SK-N-SH treated with all-trans-retinoic acid at 6 μM for 48 hours (cell line): ENCODE measurements around the gene PARD3B.

Experiments used
- ATAC-seq: fragments of 200-7000 bp; cut with Tn5 transposase; 3 replicates; pipeline ENCODE4 v1.9.1; 2020; ENCODE audit warnings: mild to moderate bottlenecking, moderate library complexity
- ARNTL ChIP-seq: fragments of 450-650 bp; formaldehyde crosslinking; IDR thresholded peaks from 2 replicates; pipeline ENCODE4 v1.5.0; 2020; ENCODE audit warnings: low read depth, mild to moderate bottlenecking, moderate library complexity, borderline replicate concordance
- BACH2 ChIP-seq: fragments of 250-450 bp; sonication (Bioruptor Pico); IDR thresholded peaks from 2 replicates; pipeline ENCODE4 v1.9.0; 2021; ENCODE audit warnings: mild to moderate bottlenecking, borderline replicate concordance
- ESRRG ChIP-seq: fragments of 250-450 bp; sonication (Bioruptor Pico); IDR thresholded peaks from 2 replicates; pipeline ENCODE4 v1.6.1; 2021; ENCODE audit warnings: mild to moderate bottlenecking
- GLIS3 ChIP-seq: fragments of 250-450 bp; sonication (Bioruptor Pico); IDR thresholded peaks from 2 replicates; pipeline ENCODE4 v1.5.0; 2020; ENCODE audit warnings: mild to moderate bottlenecking, moderate library complexity
- OSR1 ChIP-seq: fragments of 250-450 bp; sonication (Bioruptor Pico); IDR thresholded peaks from 2 replicates; pipeline ENCODE4 v1.8.0; 2022; ENCODE audit warnings: moderate library complexity, mild to moderate bottlenecking, inconsistent platforms
- PPARA ChIP-seq: fragments of 250-450 bp; sonication (Bioruptor Pico); IDR thresholded peaks from 2 replicates; pipeline ENCODE4 v1.5.0; 2020; ENCODE audit warnings: mild to moderate bottlenecking, borderline replicate concordance
- SNAI2 ChIP-seq: fragments of 250-450 bp; sonication (Bioruptor Pico); IDR thresholded peaks from 2 replicates; pipeline ENCODE4 v1.5.0; 2020; ENCODE audit warnings: mild to moderate bottlenecking, moderate library complexity
- TCF4 ChIP-seq: fragments of 250-450 bp; sonication (Bioruptor Pico); IDR thresholded peaks from 2 replicates; pipeline ENCODE4 v1.8.0; 2021; ENCODE audit warnings: mild to moderate bottlenecking, moderate library complexity, borderline replicate concordance
- TOX ChIP-seq: fragments of 250-450 bp; sonication (Bioruptor Pico); IDR thresholded peaks from 2 replicates; pipeline ENCODE4 v1.8.0; 2021; ENCODE audit warnings: mild to moderate bottlenecking, moderate library complexity, borderline replicate concordance
- ZC3H10 ChIP-seq: fragments of 250-450 bp; sonication (Bioruptor Pico); IDR thresholded peaks from 2 replicates; pipeline ENCODE4 v1.5.1; 2021; ENCODE audit warnings: mild to moderate bottlenecking, moderate library complexity
- ZFP3 ChIP-seq: fragments of 250-450 bp; sonication (Bioruptor Pico); IDR thresholded peaks from 2 replicates; pipeline ENCODE4 v1.5.0; 2020; ENCODE audit warnings: mild to moderate bottlenecking, moderate library complexity
- ZFP30 ChIP-seq: fragments of 450-650 bp; formaldehyde crosslinking; IDR thresholded peaks from 2 replicates; pipeline ENCODE4 v1.5.0; 2022; ENCODE audit warnings: mild to moderate bottlenecking, moderate library complexity
- ZNF565 ChIP-seq: fragments of 450-650 bp; formaldehyde crosslinking; conservative IDR thresholded peaks from 2 replicates; pipeline ENCODE4 v1.5.0; 2020; ENCODE audit warnings: low read depth, mild to moderate bottlenecking, moderate library complexity
- ZNF70 ChIP-seq: fragments of 450-650 bp; formaldehyde crosslinking; IDR thresholded peaks from 2 replicates; pipeline ENCODE4 v1.5.0; 2020; ENCODE audit warnings: mild to moderate bottlenecking, moderate library complexity
- ZNF8 ChIP-seq: fragments of 450-650 bp; formaldehyde crosslinking; IDR thresholded peaks from 2 replicates; pipeline ENCODE4 v1.5.0; 2020; ENCODE audit warnings: mild to moderate bottlenecking, moderate library complexity
- TF ChIP-seq, protein P1 (sequence below): fragments of 250-450 bp; sonication (Bioruptor Pico); IDR thresholded peaks from 2 replicates; pipeline ENCODE4 v1.8.0; 2021; ENCODE audit warnings: low read depth, mild to moderate bottlenecking, moderate library complexity, borderline replicate concordance
- TF ChIP-seq, protein P2 (sequence below): fragments of 250-450 bp; sonication (Bioruptor Pico); IDR thresholded peaks from 2 replicates; pipeline ENCODE4 v1.8.0; 2020; ENCODE audit warnings: mild to moderate bottlenecking, moderate library complexity, borderline replicate concordance
- TF ChIP-seq, protein P3 (sequence below): fragments of 250-450 bp; sonication (Bioruptor Pico); IDR thresholded peaks from 2 replicates; pipeline ENCODE4 v1.5.0; 2020; ENCODE audit warnings: mild to moderate bottlenecking, moderate library complexity
- TF ChIP-seq, protein P4 (sequence below): fragments of 250-450 bp; sonication (Bioruptor Pico); IDR thresholded peaks from 2 replicates; pipeline ENCODE4 v1.5.1; 2021; ENCODE audit warnings: mild to moderate bottlenecking, moderate library complexity
- TF ChIP-seq, protein P5 (sequence below): fragments of 250-450 bp; sonication (Bioruptor Pico); IDR thresholded peaks from 2 replicates; pipeline ENCODE4 v1.5.1; 2020; ENCODE audit warnings: low read depth, mild to moderate bottlenecking, moderate library complexity

Gene PARD3B

DNA sequence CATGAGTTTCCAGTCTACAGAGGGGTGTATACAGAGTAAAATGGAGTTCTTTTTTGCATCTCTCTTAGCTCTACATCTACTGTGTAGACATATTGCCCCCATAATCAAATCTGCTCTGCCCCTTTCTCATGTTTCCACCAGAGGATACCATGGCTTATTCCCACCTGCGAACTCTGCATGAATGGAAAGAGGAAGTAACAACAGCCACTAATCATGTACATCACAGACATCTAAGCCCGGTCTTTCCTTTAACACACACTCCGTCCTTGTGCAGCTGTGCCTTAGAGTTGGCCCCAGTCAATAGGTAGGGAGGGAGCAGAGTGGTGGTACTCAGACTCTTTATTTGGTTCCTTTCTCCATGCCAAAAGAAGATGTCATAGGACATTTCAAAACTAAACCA, 989.7 kb downstream of the PARD3B start:
- no peak for TF ChIP-seq SNAI2 (CRISPR knock-in tag)
- TF ChIP-seq, protein P1, sequence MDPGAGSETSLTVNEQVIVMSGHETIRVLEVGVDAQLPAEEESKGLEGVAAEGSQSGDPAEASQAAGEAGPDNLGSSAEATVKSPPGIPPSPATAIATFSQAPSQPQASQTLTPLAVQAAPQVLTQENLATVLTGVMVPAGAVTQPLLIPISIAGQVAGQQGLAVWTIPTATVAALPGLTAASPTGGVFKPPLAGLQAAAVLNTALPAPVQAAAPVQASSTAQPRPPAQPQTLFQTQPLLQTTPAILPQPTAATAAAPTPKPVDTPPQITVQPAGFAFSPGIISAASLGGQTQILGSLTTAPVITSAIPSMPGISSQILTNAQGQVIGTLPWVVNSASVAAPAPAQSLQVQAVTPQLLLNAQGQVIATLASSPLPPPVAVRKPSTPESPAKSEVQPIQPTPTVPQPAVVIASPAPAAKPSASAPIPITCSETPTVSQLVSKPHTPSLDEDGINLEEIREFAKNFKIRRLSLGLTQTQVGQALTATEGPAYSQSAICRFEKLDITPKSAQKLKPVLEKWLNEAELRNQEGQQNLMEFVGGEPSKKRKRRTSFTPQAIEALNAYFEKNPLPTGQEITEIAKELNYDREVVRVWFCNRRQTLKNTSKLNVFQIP: no peak
- TF ChIP-seq, protein P2, sequence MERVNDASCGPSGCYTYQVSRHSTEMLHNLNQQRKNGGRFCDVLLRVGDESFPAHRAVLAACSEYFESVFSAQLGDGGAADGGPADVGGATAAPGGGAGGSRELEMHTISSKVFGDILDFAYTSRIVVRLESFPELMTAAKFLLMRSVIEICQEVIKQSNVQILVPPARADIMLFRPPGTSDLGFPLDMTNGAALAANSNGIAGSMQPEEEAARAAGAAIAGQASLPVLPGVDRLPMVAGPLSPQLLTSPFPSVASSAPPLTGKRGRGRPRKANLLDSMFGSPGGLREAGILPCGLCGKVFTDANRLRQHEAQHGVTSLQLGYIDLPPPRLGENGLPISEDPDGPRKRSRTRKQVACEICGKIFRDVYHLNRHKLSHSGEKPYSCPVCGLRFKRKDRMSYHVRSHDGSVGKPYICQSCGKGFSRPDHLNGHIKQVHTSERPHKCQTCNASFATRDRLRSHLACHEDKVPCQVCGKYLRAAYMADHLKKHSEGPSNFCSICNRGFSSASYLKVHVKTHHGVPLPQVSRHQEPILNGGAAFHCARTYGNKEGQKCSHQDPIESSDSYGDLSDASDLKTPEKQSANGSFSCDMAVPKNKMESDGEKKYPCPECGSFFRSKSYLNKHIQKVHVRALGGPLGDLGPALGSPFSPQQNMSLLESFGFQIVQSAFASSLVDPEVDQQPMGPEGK (CRISPR knock-in tag): no peak
- TF ChIP-seq ARNTL (CRISPR knock-in tag): no peak
- no peak for TF ChIP-seq OSR1 (CRISPR knock-in tag)
- TF ChIP-seq, protein P3, sequence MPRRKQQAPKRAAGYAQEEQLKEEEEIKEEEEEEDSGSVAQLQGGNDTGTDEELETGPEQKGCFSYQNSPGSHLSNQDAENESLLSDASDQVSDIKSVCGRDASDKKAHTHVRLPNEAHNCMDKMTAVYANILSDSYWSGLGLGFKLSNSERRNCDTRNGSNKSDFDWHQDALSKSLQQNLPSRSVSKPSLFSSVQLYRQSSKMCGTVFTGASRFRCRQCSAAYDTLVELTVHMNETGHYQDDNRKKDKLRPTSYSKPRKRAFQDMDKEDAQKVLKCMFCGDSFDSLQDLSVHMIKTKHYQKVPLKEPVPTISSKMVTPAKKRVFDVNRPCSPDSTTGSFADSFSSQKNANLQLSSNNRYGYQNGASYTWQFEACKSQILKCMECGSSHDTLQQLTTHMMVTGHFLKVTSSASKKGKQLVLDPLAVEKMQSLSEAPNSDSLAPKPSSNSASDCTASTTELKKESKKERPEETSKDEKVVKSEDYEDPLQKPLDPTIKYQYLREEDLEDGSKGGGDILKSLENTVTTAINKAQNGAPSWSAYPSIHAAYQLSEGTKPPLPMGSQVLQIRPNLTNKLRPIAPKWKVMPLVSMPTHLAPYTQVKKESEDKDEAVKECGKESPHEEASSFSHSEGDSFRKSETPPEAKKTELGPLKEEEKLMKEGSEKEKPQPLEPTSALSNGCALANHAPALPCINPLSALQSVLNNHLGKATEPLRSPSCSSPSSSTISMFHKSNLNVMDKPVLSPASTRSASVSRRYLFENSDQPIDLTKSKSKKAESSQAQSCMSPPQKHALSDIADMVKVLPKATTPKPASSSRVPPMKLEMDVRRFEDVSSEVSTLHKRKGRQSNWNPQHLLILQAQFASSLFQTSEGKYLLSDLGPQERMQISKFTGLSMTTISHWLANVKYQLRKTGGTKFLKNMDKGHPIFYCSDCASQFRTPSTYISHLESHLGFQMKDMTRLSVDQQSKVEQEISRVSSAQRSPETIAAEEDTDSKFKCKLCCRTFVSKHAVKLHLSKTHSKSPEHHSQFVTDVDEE (CRISPR knock-in tag): no peak
- no peak for TF ChIP-seq ZNF8 (CRISPR knock-in tag)
- TF ChIP-seq ESRRG (CRISPR knock-in tag): no peak
- no peak for TF ChIP-seq TOX (CRISPR knock-in tag)
- no peak for TF ChIP-seq GLIS3
- TF ChIP-seq TCF4: no peak
- no peak for TF ChIP-seq PPARA
- no peak for ATAC-seq

DNA sequence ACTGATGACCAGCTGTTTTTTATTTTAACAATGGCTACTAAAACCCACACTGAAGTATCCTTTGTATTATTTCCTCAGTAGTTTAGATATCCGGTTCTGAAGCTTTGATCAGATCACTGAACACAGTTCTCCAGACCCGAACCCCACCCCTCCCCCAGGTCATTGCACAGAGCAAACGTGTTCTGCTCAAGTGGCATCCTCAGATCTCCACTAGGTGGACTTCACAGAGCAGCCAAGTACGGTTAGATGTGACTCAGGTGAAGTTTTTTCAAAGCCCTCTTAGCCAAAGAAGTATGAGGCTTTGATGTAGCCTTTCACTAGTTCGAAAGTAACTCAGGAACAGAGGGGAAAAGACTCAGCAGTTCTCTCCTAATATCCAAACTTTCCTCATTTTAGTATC, 994.3 kb downstream of the PARD3B start:
- no peak for TF ChIP-seq ESRRG (CRISPR knock-in tag)
- no peak for TF ChIP-seq SNAI2 (CRISPR knock-in tag)
- TF ChIP-seq, protein P4, sequence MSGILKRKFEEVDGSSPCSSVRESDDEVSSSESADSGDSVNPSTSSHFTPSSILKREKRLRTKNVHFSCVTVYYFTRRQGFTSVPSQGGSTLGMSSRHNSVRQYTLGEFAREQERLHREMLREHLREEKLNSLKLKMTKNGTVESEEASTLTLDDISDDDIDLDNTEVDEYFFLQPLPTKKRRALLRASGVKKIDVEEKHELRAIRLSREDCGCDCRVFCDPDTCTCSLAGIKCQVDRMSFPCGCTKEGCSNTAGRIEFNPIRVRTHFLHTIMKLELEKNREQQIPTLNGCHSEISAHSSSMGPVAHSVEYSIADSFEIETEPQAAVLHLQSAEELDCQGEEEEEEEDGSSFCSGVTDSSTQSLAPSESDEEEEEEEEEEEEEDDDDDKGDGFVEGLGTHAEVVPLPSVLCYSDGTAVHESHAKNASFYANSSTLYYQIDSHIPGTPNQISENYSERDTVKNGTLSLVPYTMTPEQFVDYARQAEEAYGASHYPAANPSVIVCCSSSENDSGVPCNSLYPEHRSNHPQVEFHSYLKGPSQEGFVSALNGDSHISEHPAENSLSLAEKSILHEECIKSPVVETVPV (CRISPR knock-in tag): no peak
- no peak for TF ChIP-seq ZC3H10 (CRISPR knock-in tag)
- no peak for TF ChIP-seq ZFP30 (CRISPR knock-in tag)
- TF ChIP-seq ZFP3 (CRISPR knock-in tag): no peak
- no peak for TF ChIP-seq BACH2 (CRISPR knock-in tag)
- TF ChIP-seq TOX (CRISPR knock-in tag): no peak
- no peak for TF ChIP-seq ZNF8 (CRISPR knock-in tag)
- TF ChIP-seq ARNTL (CRISPR knock-in tag): no peak
- no peak for TF ChIP-seq ZNF70 (CRISPR knock-in tag)
- TF ChIP-seq, protein P3 (CRISPR knock-in tag): no peak
- TF ChIP-seq, protein P2 (CRISPR knock-in tag): no peak
- TF ChIP-seq TCF4: no peak
- no peak for TF ChIP-seq ZNF565 (CRISPR knock-in tag)
- no peak for TF ChIP-seq OSR1 (CRISPR knock-in tag)
- TF ChIP-seq, protein P5, sequence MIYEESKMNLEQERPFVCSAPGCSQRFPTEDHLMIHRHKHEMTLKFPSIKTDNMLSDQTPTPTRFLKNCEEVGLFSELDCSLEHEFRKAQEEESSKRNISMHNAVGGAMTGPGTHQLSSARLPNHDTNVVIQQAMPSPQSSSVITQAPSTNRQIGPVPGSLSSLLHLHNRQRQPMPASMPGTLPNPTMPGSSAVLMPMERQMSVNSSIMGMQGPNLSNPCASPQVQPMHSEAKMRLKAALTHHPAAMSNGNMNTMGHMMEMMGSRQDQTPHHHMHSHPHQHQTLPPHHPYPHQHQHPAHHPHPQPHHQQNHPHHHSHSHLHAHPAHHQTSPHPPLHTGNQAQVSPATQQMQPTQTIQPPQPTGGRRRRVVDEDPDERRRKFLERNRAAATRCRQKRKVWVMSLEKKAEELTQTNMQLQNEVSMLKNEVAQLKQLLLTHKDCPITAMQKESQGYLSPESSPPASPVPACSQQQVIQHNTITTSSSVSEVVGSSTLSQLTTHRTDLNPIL (CRISPR knock-in tag): no peak
- ATAC-seq: no peak
